Heart right ventricle (tissue), 16 donors: ENCODE data around the gene CTU2. TPM values are rescaled to one million over a fixed set of nuclear protein-coding genes. Genes with fewer than 3 reads are reported as not detected.
A peak's percentile ranks its signal among the peaks of the same experiment; 100 is the strongest.

Source experiments
- ATAC-seq, 8 donors: fragments of 200-7000 bp; cut with Tn5 transposase; one replicate each; pipeline ENCODE4 v1.9.1; 2020; ENCODE audit warnings: mild to moderate bottlenecking in 8 of 8, moderate library complexity in 8 of 8, moderate number of reproducible peaks in 1 of 8
- DNase-seq, 2 donors: peaks; one replicate each; pipeline ENCODE4 v3.0.0-alpha.2; 2020
- H3K27ac ChIP-seq, 10 donors: fragments of 200-600 bp; sonication (generic) in 2 of 10; one replicate each; pipeline versions ENCODE4 v1.5.0 to v1.8.0; 2020 to 2022; ENCODE audit warnings: mild to moderate bottlenecking in 3 of 10
- H3K27me3 ChIP-seq, 7 donors: fragments of 200-600 bp; one replicate each; pipeline ENCODE4 v1.8.0; 2021 to 2022; ENCODE audit warnings: mild to moderate bottlenecking in 2 of 7
- H3K36me3 ChIP-seq, 9 donors: fragments of 200-600 bp; sonication (generic) in 1 of 9; one replicate each; pipeline versions ENCODE4 v1.5.0 to v1.8.0; 2020 to 2022; ENCODE audit warnings: mild to moderate bottlenecking in 2 of 9
- H3K4me1 ChIP-seq, 9 donors: fragments of 200-600 bp; sonication (generic) in 1 of 9; one replicate each; pipeline versions ENCODE4 v1.5.0 to v1.8.0; 2020 to 2022; ENCODE audit warnings: mild to moderate bottlenecking in 4 of 9
- H3K4me3 ChIP-seq, 10 donors: fragments of 200-600 bp; sonication (generic) in 2 of 10; one replicate each; pipeline versions ENCODE4 v1.5.0 to v1.8.0; 2020 to 2022; ENCODE audit warnings: mild to moderate bottlenecking in 7 of 10, moderate library complexity in 2 of 10
- H3K9me3 ChIP-seq, 11 donors: fragments of 200-600 bp in 10 of 11; sonication (generic) in 2 of 11; one replicate each; pipeline versions ENCODE4 v1.5.0 to v1.8.0; 2013 to 2022; ENCODE audit warnings: mild to moderate bottlenecking in 2 of 11, control low read depth in 1 of 11, moderate library complexity in 1 of 11
- WGBS, 2 donors: extraction: QIAGEN DNeasy Blood & Tissue Kit; methylation state at CpG; one replicate each; pipeline ENCODE4 v1.1.7; 2013; ENCODE audit warnings: inconsistent platforms in 1 of 2; 5-methylcytosine and 5-hydroxymethylcytosine counted together
- intact Hi-C, 10 donors: fragments of 100-400 bp; cut with DNase I; formaldehyde crosslinking; loops; one replicate each; pipeline versions ENCODE4 v1.11.1 to v1.14.2; 2022
- polyA plus RNA-seq, 2 donors: library from polyadenylated mRNA; stranded (reverse); fragments of 200-250 nt; gene quantifications; one replicate each; pipeline ENCODE4 v1.2.3, GENCODE V29; 2013
- total RNA-seq, 10 donors: library from RNA; stranded (reverse); fragmentation: NEBNext Ultra II Directional in 3 of 10; extraction: Animal tissue kit (Norgen Biotek cat#: 25700) in 3 of 10; gene quantifications; one replicate each; pipeline versions ENCODE4 v1.2.1 to v1.2.4, GENCODE V29; 2021 to 2023
- TF ChIP-seq, protein P1 (sequence below), 9 donors: fragments of 200-600 bp; sonication (generic) in 2 of 9; IDR thresholded peaks; one replicate each; pipeline versions ENCODE4 v1.5.0 to v1.8.0; 2021 to 2022; ENCODE audit warnings: antibody characterized with exemption in 9 of 9, mild to moderate bottlenecking in 5 of 9, moderate library complexity in 1 of 9
- donor health status: Arrhythmogenic right ventricular cardiomyopathy.
- donor health status: ischemic (EF 13 %, LVEDD 7.1; RV severe dilation, severe dysfunction).
- donor health status: healthy with polysubstance abuse.
- donor health status: DM: no; HTN: yes; CAD: no.
- donor health status: DM: no; HTN: no; CAD: no.
- donor health status: ischemic (EF 25% LVEDD 6.9; RV normal size, moderate dysfunction).
- donor health status: ischemic (EF 25% LVEDD 5.7; RV mildly dilated, moderate dysfunction).
- donor health status: healthy.
- donor health status: DM: yes; HTN: yes; CAD: no.
- donor health status: Ischemic cardiomyopathy.
- donor health status: ischemic (EF 35%, LVEDD 5.7; RV mildly dilated, moderate dysfunction).
- donor health status: nonischemic (EF 11% LVEDD 7.7; RV severe dilation, severe dysfunction).
- donor health status: DM: yes; HTN: yes; CAD: no.
- donor health status: PGD.
- donor health status: ischemic (EF 29% LVEDD 5.4; RV normal size, mild dysfunction).
- donor health status: nonischemic (EF 23%, LVEDD 6.1; RV moderate dilation, normal function).

Gene CTU2
- total and polyA plus RNA-seq, 12 donors, result 11.8 to 22.6 (median 14.4) TPM

DNA sequence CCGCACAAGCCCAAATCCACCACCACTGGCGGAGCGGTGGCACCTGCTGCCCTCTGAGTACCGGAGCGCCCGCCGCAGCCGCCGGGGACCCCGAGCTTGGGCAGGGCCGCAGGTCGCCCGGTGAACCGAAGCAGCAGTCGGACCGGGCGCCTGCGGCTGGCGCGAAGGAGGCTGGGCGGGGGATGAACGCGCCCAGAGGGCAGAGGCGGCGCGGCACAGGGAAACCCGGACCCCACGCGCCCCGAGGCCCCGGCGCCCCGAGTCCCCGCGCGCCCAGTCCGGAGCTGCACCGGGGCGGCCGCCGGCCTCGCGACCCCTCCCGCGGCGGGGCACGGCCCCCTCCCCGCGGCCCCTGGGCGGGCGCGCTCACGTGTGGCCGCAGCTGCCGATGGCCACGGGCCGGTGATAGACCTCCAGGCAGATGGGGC is 488 bp upstream of the CTU2 start:
- Histone ChIP-seq H3K27ac (peak overlapping the region; percentile 62 to 97 (median 84)), H3K4me3 (peak overlapping the region; percentile 76 to 100 (median 99)), H3K4me1 (peaks cover 14 to 67% (median 56%) of the 10 kb centered on the region in 9 donors), H3K9me3 (no peaks in the 10 kb centered on the region), H3K36me3 (peaks cover 0 to 24% (median 0%) of the 10 kb centered on the region in 9 donors), H3K27me3 (no peaks in the 10 kb centered on the region)
- TF ChIP-seq, protein P1, sequence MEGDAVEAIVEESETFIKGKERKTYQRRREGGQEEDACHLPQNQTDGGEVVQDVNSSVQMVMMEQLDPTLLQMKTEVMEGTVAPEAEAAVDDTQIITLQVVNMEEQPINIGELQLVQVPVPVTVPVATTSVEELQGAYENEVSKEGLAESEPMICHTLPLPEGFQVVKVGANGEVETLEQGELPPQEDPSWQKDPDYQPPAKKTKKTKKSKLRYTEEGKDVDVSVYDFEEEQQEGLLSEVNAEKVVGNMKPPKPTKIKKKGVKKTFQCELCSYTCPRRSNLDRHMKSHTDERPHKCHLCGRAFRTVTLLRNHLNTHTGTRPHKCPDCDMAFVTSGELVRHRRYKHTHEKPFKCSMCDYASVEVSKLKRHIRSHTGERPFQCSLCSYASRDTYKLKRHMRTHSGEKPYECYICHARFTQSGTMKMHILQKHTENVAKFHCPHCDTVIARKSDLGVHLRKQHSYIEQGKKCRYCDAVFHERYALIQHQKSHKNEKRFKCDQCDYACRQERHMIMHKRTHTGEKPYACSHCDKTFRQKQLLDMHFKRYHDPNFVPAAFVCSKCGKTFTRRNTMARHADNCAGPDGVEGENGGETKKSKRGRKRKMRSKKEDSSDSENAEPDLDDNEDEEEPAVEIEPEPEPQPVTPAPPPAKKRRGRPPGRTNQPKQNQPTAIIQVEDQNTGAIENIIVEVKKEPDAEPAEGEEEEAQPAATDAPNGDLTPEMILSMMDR (IDR thresholded peaks at IDR 0.05), result no peak
- DNase-seq, result no peak
- 0 to 1% methylated on average over 25 to 57 of the region's 57 CpGs for whole genome bisulfite sequencing, 2 donors
- peak in 1 of 8 donors; percentile 18 for ATAC-seq
- intact Hi-C loops, result loop anchor here in 4 of 10 donors (5.0 to 10.0 kb wide), 3 partner anchors 44 to 134 kb away; partner anchors contain the start of genes ZC3H18 (in 4 of the 4) and MVD (in 1 of the 4)

DNA sequence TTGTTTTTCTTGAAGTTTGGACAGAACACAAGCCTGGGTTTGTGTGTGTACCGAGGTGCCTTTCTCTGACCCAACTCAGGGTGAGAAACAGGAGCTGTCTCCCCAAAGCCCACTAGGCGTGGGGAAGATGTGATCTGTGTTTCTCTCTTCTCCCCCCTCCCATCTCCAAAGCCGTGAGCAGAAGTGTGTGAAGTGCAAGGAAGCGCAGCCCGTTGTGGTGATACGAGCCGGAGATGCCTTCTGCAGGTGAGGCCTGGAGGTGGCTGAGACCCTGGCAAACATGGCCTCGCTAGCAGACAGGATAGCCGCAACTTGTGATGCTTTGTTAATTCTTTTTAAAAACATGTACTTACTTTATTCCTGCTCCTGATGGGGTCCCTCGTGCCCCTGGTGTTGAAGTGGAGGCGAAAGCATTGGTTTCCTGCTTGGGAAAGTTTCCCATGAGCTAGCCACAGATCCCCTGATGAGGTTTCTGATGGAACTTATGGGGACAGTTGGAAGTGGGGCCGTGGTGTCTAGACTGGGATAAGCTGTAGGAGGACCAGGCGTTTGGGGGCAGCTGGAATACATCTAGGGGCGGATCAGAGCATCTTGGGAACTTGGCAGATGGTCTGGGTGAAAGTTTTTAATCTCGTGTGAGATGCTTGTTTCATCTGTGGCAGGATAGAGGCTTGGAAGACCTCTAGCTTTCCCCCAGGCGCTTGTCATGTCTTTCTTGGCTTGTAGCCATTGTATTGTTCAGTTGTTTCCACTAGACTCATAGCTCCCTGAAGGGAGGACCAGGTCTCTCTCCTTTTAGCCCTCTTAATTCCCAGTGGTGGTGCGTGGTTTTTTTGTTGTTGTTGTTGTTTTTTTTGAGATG is 893 bp downstream of the CTU2 start:
- Histone ChIP-seq H3K4me3 (peak overlapping the region; percentile 76 to 100 (median 99)), H3K4me1 (peaks cover 14 to 53% (median 42%) of the 10 kb centered on the region in 9 donors), H3K36me3 (peaks cover 0 to 21% (median 0%) of the 10 kb centered on the region in 9 donors), H3K9me3 (no peaks in the 10 kb centered on the region), H3K27ac (peak overlapping the region in 7 of 10 donors; percentile 78 to 97 (median 87)), H3K27me3 (no peaks in the 10 kb centered on the region)
- DNase-seq (no peak), ATAC-seq (no peak)
- intact Hi-C loops, result loop anchor here in 4 of 10 donors (5.0 to 10.0 kb wide), 3 partner anchors 45 to 135 kb away; partner anchors contain the start of genes ZC3H18 (in 4 of the 4) and MVD (in 1 of the 4)
- WGBS, 2 donors, result 30 to 33% methylated on average over 17 of the region's 17 CpGs
- TF ChIP-seq, protein P1 (IDR thresholded peaks at IDR 0.05), result no peak

DNA sequence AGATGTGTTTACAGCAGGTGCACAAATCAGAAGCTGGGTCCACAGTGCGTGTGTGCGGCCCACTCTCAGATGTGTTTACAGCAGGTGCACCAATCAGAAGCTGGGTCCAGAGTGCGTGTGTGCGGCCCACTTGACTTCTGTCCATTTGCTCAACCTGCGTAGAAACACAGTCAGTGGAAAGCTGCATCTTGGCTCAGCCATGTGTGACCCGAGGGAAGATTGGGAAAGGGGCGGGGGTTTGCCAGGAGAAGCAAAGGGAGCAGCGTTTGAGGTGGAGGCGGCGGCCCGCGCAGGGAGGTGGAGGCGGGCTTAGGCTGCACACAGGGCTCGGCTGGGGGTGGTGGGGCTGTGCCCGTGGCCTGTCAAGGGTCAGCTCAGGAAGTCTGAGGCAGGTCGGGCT is 4.3 kb downstream of the CTU2 start:
- Histone ChIP-seq H3K4me3 (no peak overlapping the region), H3K27ac (no peak overlapping the region), H3K27me3 (no peaks in the 10 kb centered on the region), H3K4me1 (peaks cover 7 to 20% (median 14%) of the 10 kb centered on the region in 9 donors), H3K36me3 (peaks cover 0 to 33% (median 12%) of the 10 kb centered on the region in 9 donors), H3K9me3 (no peaks in the 10 kb centered on the region)
- ATAC-seq, result no peak
- 79 to 82% methylated on average over 16 of the region's 16 CpGs for WGBS, 2 donors
- DNase-seq, result no peak
- TF ChIP-seq, protein P1 (IDR thresholded peaks at IDR 0.05), result no peak
- intact Hi-C loops, result no loop called here

DNA sequence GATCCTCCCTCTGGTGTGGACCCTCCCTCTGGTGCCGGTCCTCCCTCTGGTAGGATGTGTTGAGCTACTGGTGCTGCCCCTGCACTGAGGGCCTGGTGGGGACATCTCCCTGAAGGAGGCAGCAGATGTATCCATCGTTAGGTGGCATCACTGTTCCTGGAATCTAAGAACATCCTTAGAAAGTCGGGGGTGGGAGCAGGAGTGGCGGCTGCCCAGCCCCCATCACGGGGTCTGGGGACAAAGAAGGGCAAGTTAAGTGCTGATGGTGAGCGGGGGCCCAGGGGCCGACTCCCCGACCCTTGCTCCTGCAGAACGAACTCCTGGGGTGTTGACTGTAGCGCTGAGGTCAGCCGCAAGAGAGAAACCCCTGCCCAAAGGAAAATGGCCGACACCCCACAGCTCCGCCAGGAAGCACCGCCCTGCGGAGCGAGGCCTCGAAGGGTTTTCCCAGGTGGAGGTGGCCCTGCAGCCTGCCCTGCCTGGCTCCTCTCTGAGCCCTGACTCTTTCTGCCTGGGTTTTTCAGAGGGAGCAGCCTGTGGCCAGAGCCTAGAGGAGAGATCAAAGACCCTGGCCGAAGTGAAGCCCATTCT is 5.5 kb downstream of the CTU2 start:
- peaks cover 7 to 16% (median 9%) of the 10 kb centered on the region in 9 donors for H3K4me1 ChIP-seq
- no peak overlapping the region for H3K27ac ChIP-seq
- no peaks in the 10 kb centered on the region for H3K27me3 ChIP-seq
- ATAC-seq (no peak), DNase-seq (no peak)
- H3K9me3 ChIP-seq, result no peaks in the 10 kb centered on the region
- intact Hi-C loops, result no loop called here
- 81 to 83% methylated on average over 18 of the region's 18 CpGs for WGBS, 2 donors
- TF ChIP-seq, protein P1 (IDR thresholded peaks at IDR 0.05), result no peak
- H3K4me3 ChIP-seq, result no peak overlapping the region
- peaks cover 0 to 46% (median 25%) of the 10 kb centered on the region in 9 donors for H3K36me3 ChIP-seq
